Thoracic aorta (tissue), 2 donors: ENCODE results near the gene MT1HL1. TPM values are rescaled to one million over a fixed set of nuclear protein-coding genes. Genes with fewer than 3 reads are reported as not detected.

Experiments
- ATAC-seq: fragments of 150-250 bp; one replicate; pipeline ENCODE4 v1.8.0; 2017; ENCODE audit warnings: low read depth; ENCODE audit not compliant: insufficient number of reproducible peaks, low FRiP score
- DNase-seq: peaks from one replicate; pipeline ENCODE4 v3.0.0-alpha.2; 2020; ENCODE audit warnings: low spot score
- H3K27ac ChIP-seq, 2 donors: fragments of 200-600 bp; sonication (generic); 1 replicate in 1 of 2; 2 replicates in 1 of 2; pipeline ENCODE4 v1.5.1; 2016; ENCODE audit warnings: mild to moderate bottlenecking in 2 of 2, moderate library complexity in 2 of 2
- H3K27me3 ChIP-seq: fragments of 200-600 bp; sonication (generic); replicated peaks from 2 replicates; pipeline ENCODE4 v1.6.0; 2016; ENCODE audit warnings: mild to moderate bottlenecking; ENCODE audit not compliant: insufficient read depth
- H3K36me3 ChIP-seq: fragments of 200-600 bp; sonication (generic); one replicate; pipeline ENCODE4 v1.5.1; 2016
- H3K4me1 ChIP-seq, 2 donors: fragments of 200-600 bp; sonication (generic); 1 replicate in 1 of 2; 2 replicates in 1 of 2; pipeline versions ENCODE4 v1.5.1 to v1.6.0; 2016; ENCODE audit warnings: low read depth in 2 of 2, mild to moderate bottlenecking in 1 of 2; ENCODE audit not compliant: control insufficient read depth in 1 of 2
- H3K4me3 ChIP-seq: fragments of 200-600 bp; sonication (generic); 2 replicates; pipeline ENCODE4 v1.5.1; 2016; ENCODE audit warnings: mild to moderate bottlenecking
- H3K9me3 ChIP-seq: fragments of 200-600 bp; sonication (generic); 2 replicates; pipeline ENCODE4 v1.5.1; 2016
- total RNA-seq, 2 donors: library from RNA; depleted of rRNA; stranded (reverse); fragments of >200 nt; gene quantifications; one replicate each; pipeline versions ENCODE4 v1.1.0 to v1.2.3, GENCODE V29; 2016
- TF ChIP-seq, protein P1 (sequence below): fragments of 200-600 bp; sonication (generic); IDR thresholded peaks from one replicate; pipeline ENCODE4 v1.5.1; 2019; ENCODE audit warnings: antibody characterized with exemption

Gene MT1HL1
- total RNA-seq, 2 donors from 2014 or later: not detected

DNA sequence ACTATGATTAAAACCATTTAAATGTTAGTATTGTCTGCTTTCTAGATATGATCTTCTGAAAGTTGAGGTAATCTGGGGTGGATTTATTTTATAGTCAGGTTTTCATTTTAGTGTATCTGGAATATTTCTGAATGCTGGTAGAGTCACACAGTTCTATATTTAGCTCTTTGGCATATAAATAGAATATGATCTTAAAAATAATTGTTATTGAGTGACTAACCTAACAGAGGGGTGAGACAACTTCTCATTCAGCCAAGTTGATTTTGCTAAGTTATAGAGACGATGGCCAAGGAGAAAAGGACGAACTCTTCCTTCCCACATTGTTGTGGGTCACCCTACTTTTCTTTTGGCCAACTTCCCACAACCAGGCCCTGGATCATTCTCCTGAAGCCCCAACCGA is 7.2 kb upstream of the MT1HL1 start:
- H3K27me3 ChIP-seq: no peaks in the 10 kb centered on the region
- ATAC-seq: peak; percentile 67
- peak overlapping the region; percentile 92 to 99 for H3K27ac ChIP-seq
- no peak for DNase-seq
- TF ChIP-seq, protein P1, sequence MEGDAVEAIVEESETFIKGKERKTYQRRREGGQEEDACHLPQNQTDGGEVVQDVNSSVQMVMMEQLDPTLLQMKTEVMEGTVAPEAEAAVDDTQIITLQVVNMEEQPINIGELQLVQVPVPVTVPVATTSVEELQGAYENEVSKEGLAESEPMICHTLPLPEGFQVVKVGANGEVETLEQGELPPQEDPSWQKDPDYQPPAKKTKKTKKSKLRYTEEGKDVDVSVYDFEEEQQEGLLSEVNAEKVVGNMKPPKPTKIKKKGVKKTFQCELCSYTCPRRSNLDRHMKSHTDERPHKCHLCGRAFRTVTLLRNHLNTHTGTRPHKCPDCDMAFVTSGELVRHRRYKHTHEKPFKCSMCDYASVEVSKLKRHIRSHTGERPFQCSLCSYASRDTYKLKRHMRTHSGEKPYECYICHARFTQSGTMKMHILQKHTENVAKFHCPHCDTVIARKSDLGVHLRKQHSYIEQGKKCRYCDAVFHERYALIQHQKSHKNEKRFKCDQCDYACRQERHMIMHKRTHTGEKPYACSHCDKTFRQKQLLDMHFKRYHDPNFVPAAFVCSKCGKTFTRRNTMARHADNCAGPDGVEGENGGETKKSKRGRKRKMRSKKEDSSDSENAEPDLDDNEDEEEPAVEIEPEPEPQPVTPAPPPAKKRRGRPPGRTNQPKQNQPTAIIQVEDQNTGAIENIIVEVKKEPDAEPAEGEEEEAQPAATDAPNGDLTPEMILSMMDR: no peak
- H3K9me3 ChIP-seq: no peaks in the 10 kb centered on the region
- no peak overlapping the region for H3K4me3 ChIP-seq
- peaks cover 21 to 54% of the 10 kb centered on the region in 2 donors for H3K4me1 ChIP-seq
- no peaks in the 10 kb centered on the region for H3K36me3 ChIP-seq

DNA sequence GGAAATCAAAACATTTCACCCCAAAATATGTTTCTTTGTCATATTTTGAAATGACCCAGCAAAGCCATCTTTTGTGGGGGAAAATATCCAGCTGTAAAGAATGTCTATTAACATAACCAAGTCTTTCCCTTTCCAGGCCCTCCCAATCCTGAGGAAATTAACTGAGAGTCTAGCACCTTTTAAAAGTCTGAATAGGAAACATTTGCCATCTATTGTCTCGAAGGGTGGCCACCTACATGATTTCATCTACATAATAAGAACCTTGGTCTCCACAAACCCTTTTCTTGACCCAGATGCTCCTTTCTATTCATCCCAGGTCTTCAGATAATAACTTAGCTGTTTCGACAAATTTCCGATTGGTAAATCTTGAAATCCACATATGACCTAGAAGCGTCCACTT is 5.4 kb upstream of the MT1HL1 start:
- no peak for DNase-seq
- Histone ChIP-seq H3K4me3 (no peak overlapping the region), H3K27ac (peak overlapping the region in 1 of 2 donors; percentile 92), H3K36me3 (no peaks in the 10 kb centered on the region), H3K9me3 (no peaks in the 10 kb centered on the region), H3K27me3 (no peaks in the 10 kb centered on the region), H3K4me1 (peaks cover 21 to 53% of the 10 kb centered on the region in 2 donors)
- ATAC-seq: no peak
- TF ChIP-seq, protein P1: no peak

DNA sequence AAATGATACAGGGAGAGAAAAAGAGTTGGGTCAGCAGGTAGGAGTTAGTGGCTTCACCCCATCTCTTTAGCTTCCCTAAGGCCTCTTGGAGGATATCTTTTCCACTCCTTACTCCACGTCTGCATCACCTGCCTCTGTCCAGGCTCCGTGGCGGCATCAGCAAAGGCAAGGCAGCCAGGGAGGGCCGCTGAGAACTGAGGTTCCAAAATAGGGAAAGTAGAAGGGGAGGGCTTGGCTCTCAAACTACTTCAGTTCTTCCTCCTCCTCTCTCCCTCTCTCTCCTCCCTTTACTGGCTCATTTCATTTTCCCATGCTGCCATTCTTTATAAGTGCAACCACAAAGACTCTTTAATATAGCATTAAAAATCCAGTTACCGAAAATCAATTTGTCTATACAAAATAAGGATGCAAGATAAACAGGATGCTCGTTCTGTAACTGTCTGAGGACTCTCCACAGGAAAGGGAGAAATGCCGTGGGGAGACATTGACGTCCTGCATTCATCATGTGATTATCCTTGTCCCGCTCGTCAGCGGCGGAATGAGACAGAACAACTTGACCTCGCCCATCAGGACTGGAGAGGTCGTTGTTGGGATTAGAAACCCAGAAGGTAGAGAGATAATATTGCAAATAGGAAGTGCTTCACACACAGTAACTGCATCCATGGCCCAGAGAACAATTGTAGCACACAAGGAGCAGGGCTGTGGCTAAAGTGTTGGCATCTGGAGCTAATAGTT is 3.1 kb upstream of the MT1HL1 start:
- no peaks in the 10 kb centered on the region for H3K9me3 ChIP-seq
- peak overlapping the region in 1 of 2 donors; percentile 19 for H3K27ac ChIP-seq
- H3K4me3 ChIP-seq: no peak overlapping the region
- H3K27me3 ChIP-seq: no peaks in the 10 kb centered on the region
- TF ChIP-seq, protein P1: no peak
- peaks cover 16 to 31% of the 10 kb centered on the region in 2 donors for H3K4me1 ChIP-seq
- no peak for DNase-seq
- ATAC-seq: no peak
- no peaks in the 10 kb centered on the region for H3K36me3 ChIP-seq

DNA sequence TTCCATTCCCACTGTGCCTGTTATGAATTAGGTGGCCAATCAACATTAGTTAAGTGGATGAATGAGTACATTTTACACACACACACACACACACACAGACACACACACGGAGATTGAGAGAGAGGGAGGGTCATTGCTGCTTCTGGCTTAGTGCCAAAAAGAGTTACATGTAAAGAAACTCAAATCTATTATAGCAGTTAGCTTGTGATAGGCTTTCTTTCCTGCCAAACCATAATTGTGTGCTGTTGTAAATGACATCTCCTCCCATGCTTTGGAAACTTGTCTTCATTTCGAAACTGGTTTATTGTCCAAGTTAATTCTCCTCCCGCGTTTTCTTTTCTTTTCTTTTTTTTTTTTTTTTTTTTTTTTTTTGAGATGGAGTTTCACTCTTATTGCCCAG is 1.4 kb upstream of the MT1HL1 start:
- TF ChIP-seq, protein P1: no peak
- no peak for DNase-seq
- H3K4me3 ChIP-seq: no peak overlapping the region
- ATAC-seq: no peak
- H3K36me3 ChIP-seq: no peaks in the 10 kb centered on the region
- H3K27me3 ChIP-seq: no peaks in the 10 kb centered on the region
- no peaks in the 10 kb centered on the region for H3K9me3 ChIP-seq
- H3K27ac ChIP-seq: no peak overlapping the region
- H3K4me1 ChIP-seq: peaks cover 3 to 18% of the 10 kb centered on the region in 2 donors

DNA sequence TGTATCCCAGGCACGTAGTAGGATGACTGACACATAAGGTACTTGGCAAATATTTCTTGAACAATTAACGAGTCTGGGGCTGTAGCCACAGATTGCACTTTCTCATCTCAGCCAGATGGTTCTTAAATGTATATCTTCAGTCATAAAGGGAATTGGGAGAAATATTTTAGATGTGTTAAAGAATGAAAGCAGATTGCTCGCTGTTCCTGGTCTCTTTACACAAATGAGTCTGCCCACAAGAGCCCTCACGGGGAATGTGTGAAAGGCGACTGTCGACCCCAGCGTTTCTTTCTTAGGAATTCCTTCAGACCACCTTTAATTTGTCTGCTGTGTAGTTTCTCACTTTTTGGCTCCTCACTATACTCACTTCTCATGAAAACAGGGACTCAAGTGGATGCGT is 725 bp downstream of the MT1HL1 start:
- DNase-seq (no peak), ATAC-seq (no peak)
- no peaks in the 10 kb centered on the region for H3K27me3 ChIP-seq
- no peak overlapping the region for H3K27ac ChIP-seq
- H3K4me1 ChIP-seq: peaks cover 1 to 9% of the 10 kb centered on the region in 2 donors
- H3K9me3 ChIP-seq: no peaks in the 10 kb centered on the region
- TF ChIP-seq, protein P1: no peak
- H3K36me3 ChIP-seq: no peaks in the 10 kb centered on the region
- no peak overlapping the region for H3K4me3 ChIP-seq
